HEK293T (cell line): Measurements from ENCODE around the gene FKBP1B.
"Not testable (repeated sequence)": the region's sequence is repeated elsewhere in the genome, so short reads cannot be mapped to it uniquely, and the experiment has no call there.

ENCODE experiments used
- CTCF ChIA-PET: fragments of 350-600 bp; formaldehyde crosslinking; extraction: SDS; loops from one replicate; lab custom pipeline; 2021; ENCODE audit warnings: antibody characterized with exemption, inconsistent platforms; lab: Yijun Ruan, JAX
- POLR2A ChIA-PET: fragments of 350-600 bp; formaldehyde crosslinking; extraction: SDS; loops from one replicate; lab custom pipeline; 2020; ENCODE audit warnings: antibody characterized with exemption, inconsistent platforms; lab: Yijun Ruan, JAX
- DNase-seq: peaks from one replicate; pipeline ENCODE4 v3.0.0; 2012; ENCODE audit warnings: mixed read lengths; ENCODE audit errors: extremely low spot score
- ARNT ChIP-seq: fragments of 450-650 bp; IDR thresholded peaks from 2 replicates; pipeline ENCODE4 v1.6.1; 2017; ENCODE audit warnings: mild to moderate bottlenecking
- BHLHE40 ChIP-seq: fragments of 450-650 bp; IDR thresholded peaks from 2 replicates; pipeline ENCODE4 v1.6.1; 2016; ENCODE audit warnings: mild to moderate bottlenecking, moderate library complexity, borderline replicate concordance
- CTBP1 ChIP-seq: fragments of 450-650 bp; IDR thresholded peaks from 2 replicates; pipeline ENCODE4 v1.6.1; 2016; ENCODE audit warnings: borderline replicate concordance
- ELF4 ChIP-seq: fragments of 450-650 bp; IDR thresholded peaks from 2 replicates; pipeline ENCODE4 v1.6.1; 2017; ENCODE audit warnings: antibody characterized with exemption
- FOXA1 ChIP-seq: fragments of 450-650 bp; IDR thresholded peaks from 2 replicates; pipeline ENCODE4 v1.6.1; 2016; ENCODE audit warnings: mild to moderate bottlenecking
- FOXK2 ChIP-seq: fragments of 450-650 bp; IDR thresholded peaks from 2 replicates; pipeline ENCODE4 v1.6.1; 2016; ENCODE audit warnings: mild to moderate bottlenecking
- FOXM1 ChIP-seq: fragments of 450-650 bp; IDR thresholded peaks from 2 replicates; pipeline ENCODE4 v1.6.1; 2017; ENCODE audit warnings: mild to moderate bottlenecking, borderline replicate concordance
- HDGF ChIP-seq: fragments of 450-650 bp; IDR thresholded peaks from 2 replicates; pipeline ENCODE4 v1.6.1; 2017; ENCODE audit warnings: antibody characterized with exemption, borderline replicate concordance
- L3MBTL2 ChIP-seq: fragments of 450-650 bp; conservative IDR thresholded peaks from 2 replicates; pipeline ENCODE4 v1.6.1; 2016; ENCODE audit warnings: mild to moderate bottlenecking
- LEF1 ChIP-seq: fragments of 450-650 bp; IDR thresholded peaks from 2 replicates; pipeline ENCODE4 v1.6.1; 2017; ENCODE audit warnings: mild to moderate bottlenecking, borderline replicate concordance
- NFRKB ChIP-seq: fragments of 450-650 bp; IDR thresholded peaks from 2 replicates; pipeline ENCODE4 v1.6.1; 2016; ENCODE audit warnings: mild to moderate bottlenecking, moderate library complexity
- SP1 ChIP-seq: fragments of 450-650 bp; IDR thresholded peaks from 2 replicates; pipeline ENCODE4 v1.6.1; 2017
- SUZ12 ChIP-seq: fragments of 450-650 bp; IDR thresholded peaks from 2 replicates; pipeline ENCODE4 v1.6.1; 2016; ENCODE audit warnings: mild to moderate bottlenecking
- TARDBP ChIP-seq: fragments of 450-650 bp; IDR thresholded peaks from 2 replicates; pipeline ENCODE4 v1.6.1; 2016
- ZNF384 ChIP-seq: fragments of 450-650 bp; IDR thresholded peaks from 2 replicates; pipeline ENCODE4 v1.6.1; 2016
- TF ChIP-seq, protein P1 (sequence below): fragments of 450-650 bp; IDR thresholded peaks from 2 replicates; pipeline ENCODE4 v1.6.1; 2016

Gene FKBP1B

GRCh38 chr2:24010477-24011249, 38.9 kb upstream of the FKBP1B start:
- POLR2A ChIA-PET: no interaction called here

GRCh38 chr2:24011250-24012104, 38.1 kb upstream of the FKBP1B start:
- DNase-seq: no peak
- ChIA-PET POLR2A (no interaction called here), CTCF (interaction anchor here (1.2 kb wide), 1 partner anchor 187 kb away, joined by 3 read pairs; no protein-coding TSS in a partner anchor)
- no peak for TF ChIP-seq L3MBTL2
- TF ChIP-seq LEF1: no peak
- no peak for TF ChIP-seq CTBP1
- TF ChIP-seq BHLHE40: no peak
- no peak for TF ChIP-seq SUZ12
- no peak for TF ChIP-seq ARNT
- no peak for TF ChIP-seq FOXK2
- TF ChIP-seq, protein P1, sequence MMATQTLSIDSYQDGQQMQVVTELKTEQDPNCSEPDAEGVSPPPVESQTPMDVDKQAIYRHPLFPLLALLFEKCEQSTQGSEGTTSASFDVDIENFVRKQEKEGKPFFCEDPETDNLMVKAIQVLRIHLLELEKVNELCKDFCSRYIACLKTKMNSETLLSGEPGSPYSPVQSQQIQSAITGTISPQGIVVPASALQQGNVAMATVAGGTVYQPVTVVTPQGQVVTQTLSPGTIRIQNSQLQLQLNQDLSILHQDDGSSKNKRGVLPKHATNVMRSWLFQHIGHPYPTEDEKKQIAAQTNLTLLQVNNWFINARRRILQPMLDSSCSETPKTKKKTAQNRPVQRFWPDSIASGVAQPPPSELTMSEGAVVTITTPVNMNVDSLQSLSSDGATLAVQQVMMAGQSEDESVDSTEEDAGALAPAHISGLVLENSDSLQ: no peak

More at GRCh38 chr2:24010477-24011249, 38.9 kb upstream of the FKBP1B start:
- CTCF ChIA-PET: interaction anchor here (1.2 kb wide), 1 partner anchor 186 kb away, joined by 3 read pairs; no protein-coding TSS in a partner anchor
- TF ChIP-seq FOXK2 (no peak), HDGF (no peak), ELF4 (no peak), FOXM1 (no peak), ARNT (no peak), NFRKB (no peak), SUZ12 (no peak), L3MBTL2 (no peak), CTBP1 (no peak), ZNF384 (no peak), SP1 (no peak)
- TF ChIP-seq, protein P1: no peak
- no peak for DNase-seq

GRCh38 chr2:24012521-24013188, 36.9 kb upstream of the FKBP1B start:
- POLR2A ChIA-PET: no interaction called here
- TF ChIP-seq, protein P1: no peak
- no peak for TF ChIP-seq ZNF384
- TF ChIP-seq L3MBTL2: no peak
- no peak for TF ChIP-seq FOXA1
- TF ChIP-seq FOXM1: no peak
- no peak for DNase-seq
- CTCF ChIA-PET: no interaction called here

- CTCF ChIA-PET, DNase-seq, POLR2A ChIA-PET: not testable (repeated sequence)
Measured at GRCh38 chr2:24014902-24015301, 34.6 kb upstream of the FKBP1B start.

DNA sequence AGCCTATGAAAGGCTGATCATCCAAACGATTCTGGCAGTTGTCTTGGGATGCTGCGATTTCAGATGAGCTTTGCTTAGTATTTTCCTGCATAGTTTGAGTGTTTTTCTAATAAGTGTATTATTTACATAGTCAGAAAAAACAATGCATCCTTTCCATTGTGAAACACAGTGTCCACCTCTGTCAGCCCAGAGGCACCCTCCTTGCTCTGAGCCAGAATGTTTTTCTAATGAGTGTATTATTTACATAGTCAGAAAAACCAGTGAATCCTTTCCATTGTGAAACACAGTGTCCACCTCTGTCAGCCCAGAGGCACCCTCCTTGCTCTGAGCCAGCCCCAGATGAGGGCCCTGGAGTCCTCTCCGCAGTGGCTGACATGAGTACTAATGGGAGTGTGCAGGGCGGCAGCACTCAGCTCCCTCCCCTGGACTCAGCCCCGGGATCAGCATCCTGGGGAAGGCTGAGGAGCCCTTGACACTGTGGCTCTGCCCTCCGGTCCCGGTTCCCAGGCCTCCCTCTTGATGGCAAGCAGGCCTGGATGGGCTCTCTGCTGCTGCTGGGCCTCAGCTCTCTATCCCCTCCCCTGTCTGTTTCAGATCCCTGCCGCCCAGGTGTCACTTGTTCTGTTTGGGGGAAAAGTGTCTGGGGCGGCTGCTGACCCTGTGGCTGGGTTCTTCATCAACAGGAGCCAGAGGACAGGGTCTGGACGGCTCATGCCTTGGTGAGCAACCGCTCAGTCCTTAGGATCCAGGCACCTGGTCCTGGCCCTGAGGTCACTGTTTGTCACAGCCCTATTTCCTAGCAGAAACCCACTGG, 33.8 kb upstream of the FKBP1B start:
- CTCF ChIA-PET: no interaction called here
- no peak for TF ChIP-seq FOXA1
- no peak for TF ChIP-seq FOXK2
- no peak for TF ChIP-seq FOXM1
- no peak for TF ChIP-seq NFRKB
- POLR2A ChIA-PET: no interaction called here
- DNase-seq: no peak

DNA sequence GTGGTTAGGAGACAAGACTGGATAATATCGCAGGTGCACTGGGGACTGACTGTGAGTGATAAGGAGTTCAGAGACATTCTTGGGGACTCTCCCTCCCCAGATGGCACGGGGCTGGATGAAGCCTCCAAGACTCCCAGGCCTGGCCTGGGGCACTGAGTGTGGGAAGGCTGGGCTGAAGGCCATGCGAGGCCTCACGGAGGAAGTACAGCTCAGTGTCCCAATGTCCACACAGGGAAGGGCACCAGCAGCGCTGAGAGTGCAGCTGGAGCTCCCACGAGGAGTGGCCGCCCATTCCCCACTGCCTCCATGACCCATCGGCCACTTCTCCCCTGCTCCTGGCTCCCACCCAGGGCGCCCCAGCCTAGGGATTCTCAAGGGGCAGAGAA, 33.2 kb upstream of the FKBP1B start:
- POLR2A ChIA-PET: no interaction called here
- CTCF ChIA-PET: no interaction called here

More for the DNA sequence above, 33.2 kb upstream of the FKBP1B start:
- TF ChIP-seq HDGF (no peak), L3MBTL2 (no peak), ARNT (no peak), LEF1 (no peak), FOXM1 (no peak), TARDBP (no peak), BHLHE40 (no peak), SP1 (no peak), CTBP1 (no peak), ELF4 (no peak), NFRKB (no peak), SUZ12 (no peak), FOXA1 (no peak), FOXK2 (no peak), ZNF384 (no peak)
- TF ChIP-seq, protein P1: no peak
- DNase-seq: no peak
